GM21717 (cell line): Measurements from ENCODE around the gene GRAPL.
"Not testable (repeated sequence)": the region's sequence is repeated elsewhere in the genome, so short reads cannot be mapped to it uniquely, and the experiment has no call there.

ENCODE experiments used
- ATAC-seq: cut with Tn5 transposase; IDR thresholded peaks from one replicate; pipeline ENCODE4 v1.9.1; 2021; ENCODE audit warnings: mild to moderate bottlenecking, moderate library complexity; ENCODE audit not compliant: unreplicated experiment

GRAPL gene

DNA sequence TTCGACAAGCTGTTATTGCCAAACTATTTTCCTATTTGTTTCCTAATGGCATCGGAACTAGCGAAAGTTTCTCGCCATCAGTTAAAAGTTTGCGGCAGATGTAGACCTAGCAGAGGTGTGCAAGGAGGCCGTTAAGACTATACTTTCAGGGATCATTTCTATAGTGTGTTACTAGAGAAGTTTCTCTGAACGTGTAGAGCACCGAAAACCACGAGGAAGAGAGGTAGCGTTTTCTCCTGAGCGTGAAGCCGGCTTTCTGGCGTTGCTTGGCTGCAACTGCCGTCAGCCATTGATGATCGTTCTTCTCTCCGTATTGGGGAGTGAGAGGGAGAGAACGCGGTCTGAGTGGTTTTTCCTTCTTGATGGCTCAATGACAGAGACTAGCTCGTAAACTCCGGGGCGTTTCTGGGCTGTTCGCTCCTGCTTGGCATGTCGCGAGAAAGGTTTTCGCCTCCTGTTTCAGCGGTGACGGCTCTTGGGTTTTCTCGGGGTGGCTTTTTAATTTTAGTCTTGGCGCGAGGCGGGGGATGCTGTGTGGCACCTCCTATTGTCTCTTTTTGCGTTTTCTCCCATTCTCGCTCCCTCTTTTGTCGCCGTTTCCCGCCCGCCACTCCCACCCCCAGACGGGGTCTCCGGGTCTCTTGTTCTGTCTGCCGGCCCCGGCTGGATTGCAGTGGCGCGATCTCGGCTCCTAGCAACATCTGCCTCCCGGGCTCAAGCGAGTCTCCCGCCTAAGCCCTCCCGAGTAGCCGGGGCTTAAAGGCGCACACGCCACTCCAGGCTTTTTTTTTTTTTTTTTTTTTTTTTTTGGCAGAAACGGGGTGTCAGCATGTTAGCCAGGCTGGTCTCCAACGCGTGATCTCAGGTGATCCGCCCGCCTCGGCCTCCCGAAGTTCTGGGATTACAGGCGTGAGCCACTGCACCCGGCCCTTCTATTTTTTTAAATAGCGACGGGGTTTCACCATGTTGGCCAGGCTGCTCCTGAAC lies 60.8 kb downstream of the GRAPL start:
- peak; percentile 23 for ATAC-seq

DNA sequence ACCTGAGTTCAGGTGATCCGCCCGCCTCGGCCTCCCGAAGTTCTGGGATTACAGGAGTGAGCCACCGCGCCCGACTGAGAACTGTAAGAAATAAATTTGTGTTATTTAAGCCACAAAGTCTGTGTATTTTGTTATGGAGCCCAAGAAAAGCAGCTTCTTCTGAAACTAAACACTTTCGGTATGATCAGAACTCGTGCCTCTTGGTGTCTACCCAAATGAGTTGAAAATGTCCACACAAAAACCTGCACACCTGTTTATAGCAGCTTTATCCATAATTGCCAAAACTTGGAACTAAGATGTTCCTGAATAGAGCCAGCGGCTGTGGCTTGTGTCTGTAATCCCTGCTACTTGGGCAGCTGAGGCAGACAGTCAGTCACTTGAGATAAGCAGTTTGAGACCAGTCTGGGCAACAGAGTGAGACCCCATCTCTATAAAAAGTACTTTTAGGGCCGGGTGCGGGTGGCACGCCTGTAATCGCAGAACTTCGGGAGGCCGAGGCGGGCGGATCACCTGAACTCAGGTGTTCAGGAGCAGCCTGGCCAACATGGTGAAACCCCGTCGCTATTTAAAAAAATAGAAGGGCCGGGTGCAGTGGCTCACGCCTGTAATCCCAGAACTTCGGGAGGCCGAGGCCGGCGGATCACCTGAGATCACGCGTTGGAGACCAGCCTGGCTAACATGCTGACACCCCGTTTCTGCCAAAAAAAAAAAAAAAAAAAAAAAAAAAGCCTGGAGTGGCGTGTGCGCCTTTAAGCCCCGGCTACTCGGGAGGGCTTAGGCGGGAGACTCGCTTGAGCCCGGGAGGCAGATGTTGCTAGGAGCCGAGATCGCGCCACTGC lies 61.7 kb downstream of the GRAPL start:
- ATAC-seq = peak; percentile 62

DNA sequence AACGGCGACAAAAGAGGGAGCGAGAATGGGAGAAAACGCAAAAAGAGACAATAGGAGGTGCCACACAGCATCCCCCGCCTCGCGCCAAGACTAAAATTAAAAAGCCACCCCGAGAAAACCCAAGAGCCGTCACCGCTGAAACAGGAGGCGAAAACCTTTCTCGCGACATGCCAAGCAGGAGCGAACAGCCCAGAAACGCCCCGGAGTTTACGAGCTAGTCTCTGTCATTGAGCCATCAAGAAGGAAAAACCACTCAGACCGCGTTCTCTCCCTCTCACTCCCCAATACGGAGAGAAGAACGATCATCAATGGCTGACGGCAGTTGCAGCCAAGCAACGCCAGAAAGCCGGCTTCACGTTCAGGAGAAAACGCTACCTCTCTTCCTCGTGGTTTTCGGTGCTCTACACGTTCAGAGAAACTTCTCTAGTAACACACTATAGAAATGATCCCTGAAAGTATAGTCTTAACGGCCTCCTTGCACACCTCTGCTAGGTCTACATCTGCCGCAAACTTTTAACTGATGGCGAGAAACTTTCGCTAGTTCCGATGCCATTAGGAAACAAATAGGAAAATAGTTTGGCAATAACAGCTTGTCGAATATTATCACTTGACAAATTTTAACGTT lies 62.5 kb downstream of the GRAPL start:
- ATAC-seq = not testable (repeated sequence)

DNA sequence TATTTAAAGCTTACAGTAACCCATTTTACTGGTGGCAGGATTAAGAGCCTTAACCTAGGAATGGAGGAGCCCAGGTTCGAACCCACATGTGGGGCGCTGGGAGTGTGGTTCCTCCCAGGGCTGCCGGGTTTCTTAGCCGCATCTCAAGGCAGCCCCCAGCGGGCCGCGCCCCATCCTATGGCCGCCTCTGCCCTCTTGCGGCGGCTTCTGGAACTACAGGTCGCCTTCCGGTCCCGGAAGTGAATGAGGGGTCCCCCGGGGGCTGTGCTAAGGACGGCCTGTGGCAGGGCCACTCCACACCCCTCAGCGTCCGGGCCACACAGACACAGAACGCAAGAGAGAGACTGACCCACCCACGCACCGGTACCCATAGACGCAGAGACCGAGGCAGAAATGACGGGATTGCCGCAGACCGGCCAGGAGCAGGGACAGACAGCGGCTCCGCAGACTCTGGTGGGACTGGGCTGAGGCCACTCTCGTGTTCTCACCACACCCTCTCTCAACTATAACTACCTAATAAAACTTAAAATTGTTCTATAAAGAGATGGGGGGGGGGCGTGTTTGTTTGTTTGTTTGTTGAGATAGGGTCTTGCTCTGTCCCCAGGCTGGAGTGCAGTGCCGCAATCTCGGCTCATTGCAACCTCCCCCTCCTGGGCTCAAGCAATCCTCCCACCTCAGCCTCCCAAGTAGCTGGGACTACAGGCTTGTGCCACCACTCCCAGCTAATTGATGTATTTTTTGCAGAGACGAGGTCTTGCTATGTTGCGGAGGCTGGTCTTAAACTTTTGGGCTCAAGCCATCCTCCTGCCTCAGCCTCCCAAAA lies 69.2 kb downstream of the GRAPL start:
- peak; percentile 71 for ATAC-seq

DNA sequence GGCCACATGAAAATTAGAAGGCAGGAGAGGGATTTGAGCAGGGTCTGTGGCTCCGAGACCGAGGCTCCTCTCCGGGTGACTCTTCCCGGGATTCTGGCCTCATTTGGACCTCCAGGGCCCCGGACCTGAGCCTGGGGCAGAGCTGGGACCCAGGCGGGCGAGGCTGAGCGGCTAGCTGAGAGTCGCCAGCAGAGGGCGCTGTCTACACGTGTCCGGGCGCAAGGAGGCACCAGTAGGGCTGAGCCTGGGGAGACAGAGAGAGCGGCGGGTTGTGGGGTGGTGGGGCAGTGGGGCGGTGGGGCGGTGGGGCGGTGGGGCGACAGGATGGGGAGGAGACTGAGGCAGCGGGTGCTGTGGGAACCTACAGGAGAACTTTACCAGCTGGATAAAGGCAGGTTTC lies 75.1 kb downstream of the GRAPL start:
- peak; percentile 75 for ATAC-seq

DNA sequence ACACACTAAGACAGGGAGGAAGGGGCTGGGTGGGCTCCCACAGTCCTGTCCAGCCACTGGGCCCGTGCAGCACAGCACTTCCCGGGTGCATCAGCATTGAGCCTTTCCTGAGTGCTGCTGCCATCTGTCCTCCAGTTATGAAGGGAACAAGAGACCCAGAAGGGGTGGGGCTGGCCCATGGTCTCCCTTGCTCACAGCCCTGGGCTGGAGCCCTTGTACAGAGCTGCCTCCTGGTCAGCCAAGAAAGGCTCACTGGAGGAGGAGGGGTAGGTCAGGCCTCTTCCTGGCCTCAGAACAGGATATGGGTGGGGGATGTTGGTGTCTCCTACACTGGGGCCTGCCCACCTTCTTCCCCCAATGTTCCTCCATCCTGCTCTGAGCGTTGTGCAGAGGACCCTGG lies 76.0 kb downstream of the GRAPL start:
- not testable (repeated sequence) for ATAC-seq
